HCT116 (cell line): Measurements from ENCODE around the gene KDM7A. TPM values are rescaled to one million over a fixed set of nuclear protein-coding genes. Genes with fewer than 3 reads are reported as not detected.

Source experiments
- ATAC-seq: fragments of 200-7000 bp; cut with Tn5 transposase; 2 replicates; pipeline ENCODE4 v1.9.1; 2020; ENCODE audit warnings: mild to moderate bottlenecking, moderate library complexity
- BruUV-seq: library from RNA; stranded (reverse); fragments of 400-500 nt; replicated peaks from 2 replicates; lab custom pipeline; 2021; lab: Mats Ljungman, UMichigan
- CTCF ChIA-PET: fragments of 300-600 bp; sonication (Branson Sonifier 250); formaldehyde crosslinking; loops from one replicate; lab custom pipeline; 2021; ENCODE audit warnings: antibody characterized with exemption; lab: Charles Lee
- POLR2A ChIA-PET: fragments of 300-600, 350-600 bp; sonication (Branson Sonifier 250); formaldehyde crosslinking; loops from one replicate; lab custom pipeline; 2021; ENCODE audit warnings: antibody characterized with exemption; lab: Charles Lee
- RAD21 ChIA-PET, 2 experiments: fragments of 300-600 bp; sonication (Branson Sonifier 250); formaldehyde crosslinking; loops; one replicate each; lab custom pipeline; 2023; ENCODE audit warnings: low total read pairs in 2 of 2; ENCODE audit not compliant: uncharacterized antibody in 2 of 2, unreplicated experiment in 2 of 2, low non-redundant PET in 1 of 2; lab: Charles Lee
- DNase-seq: peaks from one replicate; pipeline ENCODE4 v3.0.0-alpha.2; 2010; ENCODE audit warnings: low read depth, low spot score
- H2AFZ ChIP-seq: fragments of 200-600 bp; shearing (Covaris generic), sonication (generic); 2 replicates; pipeline ENCODE4 v1.6.1; 2017; ENCODE audit warnings: low read depth, mixed run types, mixed read lengths, antibody characterized with exemption, low read length; ENCODE audit not compliant: poor library complexity, severe bottlenecking
- H3K27ac ChIP-seq: 2 replicates; pipeline ENCODE4 v1.5.1; 2012; ENCODE audit warnings: low read depth, low read length
- H3K27me3 ChIP-seq: fragments of 200-600 bp; sonication (generic); 2 replicates; pipeline ENCODE4 v1.6.1; 2016; ENCODE audit warnings: mixed run types, low read length, mixed read lengths; ENCODE audit not compliant: insufficient read depth
- H3K36me3 ChIP-seq, 2 experiments: fragments of 200-500 bp in 1 of 2; fragments of 200-600 bp in 1 of 2; sonication (Bioruptor generic) in 1 of 2; sonication (generic) in 1 of 2; 2 replicates each; pipeline versions ENCODE4 v1.5.1 to v1.6.1; 2014 to 2016; ENCODE audit warnings: low read length in 2 of 2, inconsistent platforms in 1 of 2, mixed read lengths in 1 of 2, mixed run types in 1 of 2; ENCODE audit not compliant: insufficient read depth in 2 of 2, control insufficient read depth in 1 of 2
- H3K4me1 ChIP-seq, 2 experiments: fragments of 200-600 bp in 1 of 2; sonication (generic) in 1 of 2; 2 replicates each; pipeline versions ENCODE4 v1.5.1 to v1.6.1; 2012 to 2017; ENCODE audit warnings: low read length in 2 of 2, inconsistent platforms in 1 of 2, mild to moderate bottlenecking in 1 of 2, mixed read lengths in 1 of 2, mixed run types in 1 of 2, moderate library complexity in 1 of 2; ENCODE audit not compliant: insufficient read depth in 2 of 2, control insufficient read depth in 1 of 2
- H3K4me2 ChIP-seq: fragments of 200-600 bp; sonication (generic); 2 replicates; pipeline ENCODE4 v1.6.1; 2017; ENCODE audit warnings: mixed run types, low read length, mixed read lengths
- H3K4me3 ChIP-seq, 2 experiments: fragments of 200-600 bp in 1 of 2; sonication (generic) in 1 of 2; replicated peaks in 1 of 2; 2 replicates each; pipeline ENCODE4 v1.5.1; 2011 to 2016; ENCODE audit warnings: low read length in 2 of 2, control low read depth in 1 of 2, low read depth in 1 of 2, mild to moderate bottlenecking in 1 of 2, mixed read lengths in 1 of 2, mixed run types in 1 of 2
- H3K79me2 ChIP-seq: fragments of 200-600 bp; sonication (generic); 2 replicates; pipeline ENCODE4 v1.6.1; 2017; ENCODE audit warnings: mild to moderate bottlenecking, mixed run types, low read length, moderate library complexity, mixed read lengths; ENCODE audit not compliant: insufficient read depth
- H3K9ac ChIP-seq: fragments of 200-600 bp; sonication (generic); 2 replicates; pipeline ENCODE4 v1.6.1; 2016; ENCODE audit warnings: low read length, mixed read lengths
- H3K9me2 ChIP-seq: fragments of 200-600 bp; sonication (generic), shearing (Covaris generic); 2 replicates; pipeline ENCODE4 v1.6.1; 2017; ENCODE audit warnings: mixed run types, mild to moderate bottlenecking, moderate library complexity; ENCODE audit not compliant: insufficient read depth
- H3K9me3 ChIP-seq, 2 experiments: fragments of 200-500 bp in 1 of 2; fragments of 200-600 bp in 1 of 2; sonication (Bioruptor generic) in 1 of 2; sonication (generic) in 1 of 2; 2 replicates each; pipeline ENCODE4 v1.6.1; 2014 to 2017; ENCODE audit warnings: low read length in 2 of 2, mixed read lengths in 2 of 2, inconsistent platforms in 1 of 2, low read depth in 1 of 2, mild to moderate bottlenecking in 1 of 2, mixed run types in 1 of 2, moderate library complexity in 1 of 2; ENCODE audit not compliant: control insufficient read depth in 1 of 2, insufficient read depth in 1 of 2
- H4K20me1 ChIP-seq: fragments of 200-600 bp; sonication (generic), shearing (Covaris generic); 2 replicates; pipeline ENCODE4 v1.6.1; 2017; ENCODE audit warnings: mixed run types, mild to moderate bottlenecking, moderate library complexity; ENCODE audit not compliant: insufficient read depth
- ATF3 ChIP-seq: IDR thresholded peaks from 2 replicates; pipeline ENCODE4 v1.6.1; 2012
- CBX3 ChIP-seq: IDR thresholded peaks from 2 replicates; pipeline ENCODE4 v1.6.1; 2012; ENCODE audit warnings: low read depth
- CEBPB ChIP-seq: IDR thresholded peaks from 2 replicates; pipeline ENCODE4 v1.6.1; 2012; ENCODE audit warnings: low read depth
- EGR1 ChIP-seq: IDR thresholded peaks from 2 replicates; pipeline ENCODE4 v1.6.1; 2012; ENCODE audit warnings: low read depth
- EZH2 ChIP-seq: fragments of 200-600 bp; sonication (generic); IDR thresholded peaks from 2 replicates; pipeline ENCODE4 v1.6.1; 2017; ENCODE audit warnings: antibody characterized with exemption, mixed run types
- EZH2phosphoT487 ChIP-seq: fragments of 200-600 bp; IDR thresholded peaks from 2 replicates; pipeline ENCODE4 v1.6.1; 2018; ENCODE audit warnings: antibody characterized with exemption, borderline replicate concordance
- FOSL1 ChIP-seq: IDR thresholded peaks from 2 replicates; pipeline ENCODE4 v1.6.1; 2012; ENCODE audit warnings: low read depth
- MAX ChIP-seq: IDR thresholded peaks from 2 replicates; pipeline ENCODE4 v1.6.1; 2012
- POLR2A ChIP-seq: IDR thresholded peaks from 2 replicates; pipeline ENCODE4 v1.7.0; 2011; ENCODE audit warnings: borderline replicate concordance; ENCODE audit not compliant: insufficient read depth, insufficient read length; ENCODE audit errors: extremely low read depth
- POLR2AphosphoS5 ChIP-seq: IDR thresholded peaks from 2 replicates; pipeline ENCODE4 v1.6.1; 2011; ENCODE audit warnings: mild to moderate bottlenecking, low read depth, low read length, moderate library complexity
- RAD21 ChIP-seq: IDR thresholded peaks from 2 replicates; pipeline ENCODE4 v1.6.1; 2012; ENCODE audit warnings: low read depth, mild to moderate bottlenecking
- REST ChIP-seq: IDR thresholded peaks from 2 replicates; pipeline ENCODE4 v1.6.1; 2012; ENCODE audit warnings: low read depth
- SIN3A ChIP-seq: IDR thresholded peaks from 2 replicates; pipeline ENCODE4 v1.6.1; 2012; ENCODE audit warnings: low read depth
- SP1 ChIP-seq: IDR thresholded peaks from 2 replicates; pipeline ENCODE4 v1.6.1; 2012; ENCODE audit warnings: low read depth
- SRF ChIP-seq: IDR thresholded peaks from 2 replicates; pipeline ENCODE4 v1.6.1; 2012; ENCODE audit warnings: low read depth
- TCF7L2 ChIP-seq: IDR thresholded peaks from 2 replicates; pipeline ENCODE4 v1.7.0; 2011; ENCODE audit warnings: borderline replicate concordance, inconsistent platforms; ENCODE audit not compliant: insufficient read depth, insufficient read length; ENCODE audit errors: extremely low read depth
- YY1 ChIP-seq: IDR thresholded peaks from 2 replicates; pipeline ENCODE4 v1.6.1; 2011; ENCODE audit warnings: low read length, low read depth, moderate library complexity, mild to moderate bottlenecking; ENCODE audit not compliant: insufficient replicate concordance; ENCODE audit errors: extremely low read depth
- ZFX ChIP-seq: fragments of 450-650 bp; IDR thresholded peaks from 2 replicates; pipeline ENCODE4 v1.6.1; 2017
- intact Hi-C: fragments of 100-400 bp; cut with micrococcal nuclease; formaldehyde crosslinking; loops from 2 replicates; pipeline ENCODE4 v1.10.0; 2022
- total RNA-seq: library from RNA; stranded (reverse); gene quantifications from one replicate; pipeline ENCODE4 v1.2.1, GENCODE V29; 2021; ENCODE audit not compliant: unreplicated experiment

The KDM7A gene
- total RNA-seq, 1 experiment from 2014 or later = 11.6 TPM

- ATAC-seq = no peak
Measured at GRCh38 chr7:140127360-140128127, 49.2 kb downstream of the KDM7A start.

More at GRCh38 chr7:140127360-140128127, 49.2 kb downstream of the KDM7A start:
- Histone ChIP-seq H3K27ac (no peak overlapping the region), H3K4me3 (no peak overlapping the region), H2AFZ (no peak overlapping the region), H3K4me1 (no peaks in the 10 kb centered on the region), H3K27me3 (no peaks in the 10 kb centered on the region), H3K4me2 (no peak overlapping the region), H3K36me3 (no peaks in the 10 kb centered on the region), H3K9me3 (no peaks in the 10 kb centered on the region), H3K9me2 (no peaks in the 10 kb centered on the region), H3K79me2 (no peaks in the 10 kb centered on the region), H4K20me1 (no peaks in the 10 kb centered on the region), H3K9ac (no peak overlapping the region)
- intact Hi-C loops = no loop called here
- no peak for DNase-seq
- ChIA-PET POLR2A (no interaction called here), RAD21 (no interaction called here), CTCF (no interaction called here)
- TF ChIP-seq SIN3A (no peak), POLR2AphosphoS5 (no peak), EZH2 (no peak), ATF3 (no peak), POLR2A (no peak), TCF7L2 (no peak), CEBPB (no peak), MAX (no peak), CBX3 (no peak), RAD21 (no peak), EGR1 (no peak), EZH2phosphoT487 (no peak), FOSL1 (no peak), SP1 (no peak), REST (no peak), SRF (no peak), ZFX (no peak), YY1 (no peak)
- BruUV-seq = no TSS peak
